Stimulated activated CD8-positive, alpha-beta memory T cell treated with anti-CD3 and anti-CD28 coated beads, Interleukin-4, amount 100 ng/mL, for 48 hours (primary cell): ENCODE measurements around the gene LRRC56.

Source experiments
- DNase-seq: peaks from one replicate; pipeline ENCODE4 v3.0.0-alpha.2; 2020

Gene LRRC56

GRCh38 chr11:528166-528814 lies 9.0 kb upstream of the LRRC56 start:
- no peak for DNase-seq

DNA sequence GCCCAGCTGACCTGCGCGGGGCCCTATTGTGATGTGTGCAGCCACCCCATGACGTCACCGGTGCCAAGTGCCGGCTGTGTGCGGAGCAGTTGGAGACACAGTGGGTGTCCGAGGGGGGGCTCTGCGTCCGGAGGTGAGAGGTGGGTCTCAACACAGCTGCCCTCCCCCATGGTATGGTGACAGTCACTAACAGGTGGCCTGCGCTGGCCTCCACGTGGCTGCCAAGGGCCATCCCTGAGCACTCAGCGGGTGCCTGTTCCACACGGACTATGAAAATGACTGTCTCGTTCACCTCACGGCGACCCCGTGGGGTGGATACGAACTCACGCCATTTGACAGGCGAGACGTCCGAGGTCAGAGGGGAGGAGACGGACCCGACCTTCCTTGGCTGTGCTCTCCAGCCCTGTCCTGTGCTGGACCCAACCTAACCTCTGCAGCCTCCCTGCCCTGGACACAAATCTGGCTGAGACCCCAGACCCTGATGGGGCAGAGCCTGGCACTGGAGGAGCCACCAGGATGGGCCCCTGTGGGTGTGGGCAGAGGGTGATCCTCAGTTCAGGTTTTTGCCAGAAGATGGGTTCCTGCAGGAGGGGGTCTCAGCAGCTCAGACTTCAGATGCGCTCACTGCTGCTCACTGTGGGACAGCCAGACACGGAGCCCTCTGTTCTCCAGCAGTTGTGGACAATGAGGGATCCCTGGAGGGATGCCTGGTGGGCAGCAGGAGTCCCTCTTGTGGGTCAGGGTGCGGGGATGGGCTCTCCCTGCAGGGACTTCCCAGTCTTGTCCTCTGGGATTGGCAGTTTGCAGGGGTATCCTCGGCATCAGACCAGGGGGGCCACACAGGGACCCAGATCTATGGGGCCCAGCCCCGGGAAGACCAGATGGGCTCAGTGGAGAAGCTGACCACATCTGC lies 8.3 kb upstream of the LRRC56 start:
- DNase-seq, result no peak

DNA sequence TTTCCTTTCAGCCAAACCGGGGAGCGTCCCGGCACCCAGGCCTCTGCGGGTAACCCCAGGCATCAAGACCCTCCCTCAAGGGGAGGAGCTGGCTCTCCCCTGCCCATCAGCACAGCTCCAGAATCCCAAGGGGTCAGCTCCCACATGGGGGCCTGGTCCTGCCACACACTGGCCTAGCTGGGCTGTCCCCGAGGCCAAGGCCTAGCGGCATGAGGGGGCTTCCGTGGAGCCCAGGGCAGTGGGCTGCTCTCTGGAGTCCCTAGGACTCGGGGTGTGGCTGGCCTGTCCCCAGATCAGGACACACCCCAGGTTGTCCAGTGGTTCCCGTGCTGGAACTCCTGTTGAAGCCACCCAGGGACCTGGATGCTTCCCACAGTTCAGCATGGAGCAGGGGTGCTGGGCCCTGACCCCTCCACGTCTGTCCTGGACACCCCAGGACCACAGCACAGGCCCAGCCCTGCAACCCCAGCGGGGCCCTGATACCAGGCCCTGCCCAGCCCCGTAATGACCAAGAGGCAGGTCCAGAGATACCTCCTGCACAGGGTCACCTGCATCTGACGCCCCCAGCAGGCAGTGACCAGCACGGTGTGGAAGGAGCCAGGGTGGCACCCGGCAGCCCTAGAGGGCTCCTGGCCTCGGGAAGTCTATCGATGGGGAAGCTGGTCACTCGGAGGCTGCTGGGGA lies 7.5 kb upstream of the LRRC56 start:
- no peak for DNase-seq

DNA sequence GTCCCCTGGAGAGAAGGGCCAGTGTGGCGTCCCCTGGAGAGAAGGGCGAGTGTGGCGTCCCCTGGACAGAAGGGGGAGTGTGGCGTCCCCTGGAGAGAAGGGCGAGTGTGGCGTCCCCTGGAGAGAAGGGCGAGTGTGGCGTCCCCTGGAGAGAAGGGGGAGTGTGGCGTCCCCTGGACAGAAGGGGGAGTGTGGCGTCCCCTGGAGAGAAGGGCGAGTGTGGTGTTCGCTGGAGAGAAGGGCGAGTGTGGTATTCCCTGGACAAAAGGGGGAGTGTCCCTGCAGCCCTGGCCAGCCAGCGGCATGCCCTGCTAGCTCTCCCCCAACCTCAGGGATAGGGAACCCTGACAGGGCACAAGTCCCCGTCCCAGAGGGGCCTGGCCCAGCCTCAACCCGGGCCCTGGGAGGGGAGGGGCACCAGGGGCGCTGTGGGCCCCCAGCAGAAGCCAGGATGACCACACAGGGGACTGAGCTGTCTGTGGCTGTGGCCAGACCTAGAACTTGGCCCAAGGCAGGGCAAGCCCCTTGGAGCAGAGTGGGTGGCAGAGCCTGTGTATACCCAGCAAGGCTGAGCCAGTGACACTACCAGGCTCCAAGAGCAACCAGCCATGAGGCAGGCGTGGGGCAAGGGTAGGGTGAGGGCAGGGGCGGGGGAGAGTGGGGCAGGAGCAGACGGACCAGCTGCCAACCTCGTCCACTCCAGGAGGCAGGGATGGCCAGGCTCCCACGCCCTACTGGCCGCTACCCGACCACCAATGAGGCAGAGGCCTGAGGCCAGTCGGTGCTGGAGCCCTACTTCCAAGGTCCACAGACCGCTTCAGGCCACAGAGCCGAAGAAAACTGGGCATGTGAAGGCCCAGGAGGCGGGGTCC lies 6.1 kb upstream of the LRRC56 start:
- no peak for DNase-seq

- DNase-seq, result no peak
Observed at GRCh38 chr11:531919-532526, 5.3 kb upstream of the LRRC56 start.

DNA sequence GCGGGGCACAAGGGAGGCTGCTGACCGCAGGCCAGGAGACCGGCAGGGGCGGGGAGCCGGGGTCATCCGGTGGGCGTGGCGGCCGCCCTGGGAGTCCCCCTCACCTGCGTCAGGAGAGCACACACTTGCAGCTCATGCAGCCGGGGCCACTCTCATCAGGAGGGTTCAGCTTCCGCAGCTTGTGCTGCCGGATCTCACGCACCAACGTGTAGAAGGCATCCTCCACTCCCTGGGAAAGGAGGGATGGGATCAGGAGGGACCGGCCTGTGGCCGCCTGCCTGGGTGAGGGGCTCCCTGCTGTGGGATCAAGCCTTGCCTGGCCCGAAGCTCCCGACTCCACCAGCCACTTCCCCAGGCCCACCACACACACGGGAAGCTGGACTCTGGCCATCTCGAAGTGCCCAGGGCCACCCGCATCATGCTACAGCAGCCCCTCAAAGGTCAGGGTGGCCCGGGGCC lies 4.8 kb upstream of the LRRC56 start:
- DNase-seq, result no peak

- DNase-seq, result no peak
Observed at GRCh38 chr11:532986-533585, 4.2 kb upstream of the LRRC56 start.

- DNase-seq, result no peak
Observed at GRCh38 chr11:533586-534395, 3.5 kb upstream of the LRRC56 start.

GRCh38 chr11:534396-535209 lies 2.7 kb upstream of the LRRC56 start:
- DNase-seq, result peak; percentile 51

DNA sequence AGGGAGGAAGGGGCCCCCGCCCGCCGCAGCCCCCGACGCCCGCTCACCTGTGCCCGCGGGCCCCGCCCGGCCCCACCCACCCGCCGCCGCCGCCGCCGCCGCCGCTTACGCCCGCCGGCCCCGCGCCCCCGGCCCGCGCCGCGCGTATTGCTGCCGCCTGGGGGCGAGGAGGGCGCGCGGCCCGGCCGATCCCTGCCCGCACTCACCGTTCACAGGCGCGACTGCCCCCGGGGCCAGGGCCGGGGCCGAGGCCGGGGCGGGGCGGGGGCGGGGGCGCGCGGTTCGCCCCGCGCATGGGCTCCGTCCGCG lies 2.2 kb upstream of the LRRC56 start:
- DNase-seq, result no peak

DNA sequence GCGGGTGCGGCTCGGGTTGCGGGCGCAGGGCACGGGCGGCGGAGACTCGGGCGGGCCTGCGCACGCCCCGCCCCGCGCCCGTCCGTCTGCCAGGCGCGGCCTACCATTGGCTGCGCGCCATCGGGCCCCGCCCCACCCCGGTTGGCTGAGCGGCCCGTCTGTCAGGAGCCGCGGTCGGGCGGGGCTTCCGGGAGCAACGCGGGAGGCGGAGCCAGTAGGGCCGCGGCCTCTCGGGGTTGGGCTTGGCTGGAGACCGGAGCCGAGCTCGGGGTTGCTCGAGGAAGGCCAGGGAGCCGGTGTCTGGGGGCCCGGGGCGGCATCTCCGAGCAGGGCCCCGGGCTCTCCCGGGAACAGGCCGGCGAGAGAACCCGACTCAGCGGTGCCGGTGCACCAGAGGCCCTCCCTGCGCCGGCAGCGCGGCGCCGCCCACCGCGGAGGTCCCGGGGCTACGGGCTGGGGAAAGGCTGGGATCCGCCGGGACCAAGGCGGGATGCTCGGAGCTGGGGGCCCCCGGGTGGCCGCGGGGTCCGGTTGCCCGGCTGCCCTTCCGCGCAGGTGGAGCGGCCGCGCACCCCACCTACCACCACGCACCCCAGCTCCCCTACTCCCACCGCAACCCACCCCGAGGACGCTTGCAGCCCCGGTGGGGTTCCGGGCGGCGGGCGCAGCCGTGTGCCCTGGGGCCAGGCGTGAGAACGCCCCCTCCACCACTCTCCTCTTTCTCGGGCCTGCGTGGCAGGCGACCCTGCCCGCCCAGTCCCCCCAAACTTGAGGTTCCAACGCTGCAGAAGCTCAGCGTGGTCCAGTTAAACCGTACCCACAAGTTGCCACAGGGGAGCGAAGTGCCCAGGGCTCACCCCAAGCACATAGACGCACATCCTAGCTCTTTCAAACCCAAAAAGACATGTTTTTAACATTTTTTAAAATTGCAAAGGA lies 1.5 kb upstream of the LRRC56 start, which contains the start of gene HRAS:
Gene HRAS, minus strand, starts transcription at position 58 of the 936 bp plus-strand sequence.
- DNase-seq, result peak; percentile 96

- DNase-seq, result no peak
Observed at GRCh38 chr11:537622-538430, 499 bp downstream of the LRRC56 start.

DNA sequence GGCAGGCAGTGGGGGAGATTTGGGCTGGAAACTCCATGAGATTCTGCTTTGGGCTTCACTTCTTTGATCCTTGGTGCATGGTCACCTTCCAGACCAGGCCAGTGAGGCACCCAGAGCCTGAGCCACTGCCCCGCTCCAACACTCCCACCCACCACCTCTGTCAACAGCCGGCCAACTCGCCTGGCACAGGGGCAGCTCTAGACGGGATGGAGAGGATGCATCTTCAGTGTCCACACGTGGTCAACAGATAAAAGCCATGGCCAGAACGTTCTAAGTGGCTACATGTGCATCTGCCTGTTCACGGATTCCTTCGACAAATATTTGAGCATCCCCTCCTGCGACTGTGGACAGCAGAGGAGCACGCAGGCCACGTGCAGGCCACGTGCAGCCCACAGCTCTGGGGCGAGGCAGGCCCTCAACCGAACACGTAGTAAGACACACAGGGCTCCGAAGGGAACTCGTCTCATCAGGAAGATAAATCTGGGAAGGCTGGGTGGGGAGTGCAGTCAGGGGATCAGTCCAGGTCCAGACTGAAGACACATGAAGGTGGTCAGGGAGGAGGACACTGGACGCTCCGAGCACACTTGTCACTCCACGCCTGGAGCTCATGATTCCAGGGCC lies 1.2 kb downstream of the LRRC56 start:
- DNase-seq, result no peak

- no peak for DNase-seq
Observed at GRCh38 chr11:539971-540481, 2.7 kb downstream of the LRRC56 start.

DNA sequence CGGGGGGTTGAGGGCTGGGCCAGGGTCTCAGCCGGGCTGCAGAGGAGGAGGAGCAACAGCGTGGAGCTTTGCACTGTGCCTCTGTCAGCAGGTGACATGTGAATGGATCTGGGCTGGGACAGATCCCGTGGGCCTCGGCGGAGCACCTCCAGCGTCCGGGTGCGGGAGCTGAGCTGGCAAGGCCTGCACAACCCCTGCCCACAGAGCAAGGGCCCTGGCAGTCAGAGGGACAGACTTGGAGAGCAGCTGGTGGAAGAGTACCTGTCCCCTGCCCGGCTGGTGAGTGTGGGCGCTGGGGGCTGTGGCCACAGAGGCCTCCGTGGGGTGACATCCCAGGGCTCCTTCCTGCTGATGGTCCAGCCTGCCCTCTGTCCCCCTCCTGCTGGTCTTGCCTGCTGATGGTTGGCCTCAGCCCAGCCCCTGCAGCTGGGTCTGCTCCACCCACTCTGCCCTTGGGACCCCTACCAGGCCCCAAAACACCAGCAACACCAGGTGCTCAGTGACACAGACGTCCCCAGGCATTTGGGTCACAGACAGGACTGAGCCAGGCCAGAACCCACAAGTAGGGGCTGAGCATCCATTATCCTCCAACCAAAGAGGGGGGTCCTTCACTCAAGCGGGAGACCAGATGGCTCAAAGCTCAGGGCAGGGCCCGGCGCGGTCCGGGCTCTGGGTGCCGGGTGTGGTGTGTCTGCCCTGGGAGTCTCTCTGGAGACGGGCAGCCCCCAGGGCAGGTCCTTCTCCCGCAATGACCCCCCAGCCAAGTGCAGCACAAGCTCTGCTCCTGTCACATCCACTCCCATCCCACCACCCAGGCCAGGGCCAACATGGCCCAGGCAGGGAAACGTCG lies 3.5 kb downstream of the LRRC56 start:
- no peak for DNase-seq

DNA sequence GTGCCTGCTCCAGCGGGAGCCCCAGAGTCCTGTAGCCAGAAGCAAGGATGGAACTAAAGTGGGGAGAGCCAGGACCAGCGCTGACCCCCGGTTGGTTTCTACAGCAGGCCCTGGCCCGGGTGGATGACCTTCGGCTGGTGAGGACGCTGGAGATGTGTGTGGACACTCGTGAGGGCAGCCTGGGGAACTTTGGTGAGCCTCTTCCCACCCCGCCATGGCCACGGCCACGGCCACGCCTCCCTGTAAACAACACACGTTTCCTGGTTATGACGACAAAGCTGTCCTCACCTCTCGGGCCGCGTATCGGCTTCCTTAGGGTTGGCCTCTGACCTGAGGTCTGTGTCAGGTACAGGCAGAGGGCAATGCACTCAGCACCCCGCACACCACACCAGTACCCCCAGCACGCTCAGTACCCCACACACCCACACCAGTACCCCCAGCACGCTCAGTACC lies 4.1 kb downstream of the LRRC56 start:
- no peak for DNase-seq
